HG03025 (cell line): Measurements from ENCODE around the gene GGTA1.
"Not testable (repeated sequence)": the region's sequence is repeated elsewhere in the genome, so short reads cannot be mapped to it uniquely, and the experiment has no call there.

ENCODE experiments used
- ATAC-seq: cut with Tn5 transposase; IDR thresholded peaks from one replicate; pipeline ENCODE4 v1.9.1; 2021; ENCODE audit warnings: mild to moderate bottlenecking, moderate library complexity; ENCODE audit not compliant: unreplicated experiment, low FRiP score

Gene GGTA1

GRCh38 chr9:121499427-121500164, at the start of gene GGTA1:
Gene GGTA1 (minus strand): TSS chr9:121499844. CDS start chr9:121467922, 31,922 bp downstream.
- ATAC-seq, result no peak

GRCh38 chr9:121548666-121549065, 49.0 kb upstream of the GGTA1 start:
- ATAC-seq, result no peak

- no peak for ATAC-seq
Observed at GRCh38 chr9:121545875-121546423, 46.3 kb upstream of the GGTA1 start.

GRCh38 chr9:121545150-121545874, 45.7 kb upstream of the GGTA1 start:
- no peak for ATAC-seq

- no peak for ATAC-seq
Observed at GRCh38 chr9:121542025-121542424, 42.4 kb upstream of the GGTA1 start.

GRCh38 chr9:121541256-121541655, 41.6 kb upstream of the GGTA1 start:
- ATAC-seq, result no peak

GRCh38 chr9:121538221-121538620, 38.6 kb upstream of the GGTA1 start:
- ATAC-seq, result no peak

- ATAC-seq, result no peak
Observed at GRCh38 chr9:121537283-121537682, 37.6 kb upstream of the GGTA1 start.

GRCh38 chr9:121532881-121533280, 33.2 kb upstream of the GGTA1 start:
- ATAC-seq, result no peak

- no peak for ATAC-seq
Observed at GRCh38 chr9:121529237-121529987, 29.8 kb upstream of the GGTA1 start.

GRCh38 chr9:121528642-121529041, 29.0 kb upstream of the GGTA1 start:
- no peak for ATAC-seq

- ATAC-seq, result no peak
Observed at GRCh38 chr9:121527371-121527770, 27.7 kb upstream of the GGTA1 start.

GRCh38 chr9:121519688-121520087, 20.0 kb upstream of the GGTA1 start:
- ATAC-seq, result not testable (repeated sequence)

GRCh38 chr9:121518634-121519033, 19.0 kb upstream of the GGTA1 start:
- ATAC-seq, result no peak

GRCh38 chr9:121513166-121513565, 13.5 kb upstream of the GGTA1 start:
- ATAC-seq, result not testable (repeated sequence)

GRCh38 chr9:121510766-121511550, 11.3 kb upstream of the GGTA1 start:
- ATAC-seq, result no peak

- ATAC-seq, result no peak
Observed at GRCh38 chr9:121509180-121509579, 9.5 kb upstream of the GGTA1 start.

- no peak for ATAC-seq
Observed at GRCh38 chr9:121508415-121508814, 8.8 kb upstream of the GGTA1 start.

- ATAC-seq, result no peak
Observed at GRCh38 chr9:121505903-121506735, 6.5 kb upstream of the GGTA1 start.
